ENCODE data around the gene CCL27. TPM values are rescaled to one million over a fixed set of nuclear protein-coding genes. Genes with fewer than 3 reads are reported as not detected.

CCL27 gene
- total and polyA plus RNA-seq, 7 donors: 0.63 TPM; not detected in 6

DNA sequence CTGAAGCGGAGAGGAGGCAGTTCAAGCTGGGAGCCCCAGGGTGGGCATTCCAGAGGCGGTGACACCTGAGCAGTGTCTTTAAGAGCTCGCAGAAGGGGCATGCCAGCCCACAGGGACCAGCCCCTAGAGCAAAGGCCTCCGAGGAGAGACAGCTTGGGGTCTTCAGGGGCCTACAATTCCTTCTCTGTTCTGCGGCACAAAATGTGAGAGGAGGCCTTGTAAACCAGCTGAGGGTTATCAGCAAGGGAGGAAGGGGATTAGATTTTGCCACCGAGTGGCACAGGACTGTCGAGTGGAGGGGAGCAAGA lies 24.4 kb downstream of the CCL27 start:
- H3K9me3 ChIP-seq: no peaks in the 10 kb centered on the region
- 7 to 20% methylated on average over 7 of the region's 7 CpGs for WGBS, 2 donors
- H3K27ac ChIP-seq: peak overlapping the region; percentile 85 to 91 (median 87)
- peaks cover 0 to 33% (median 30%) of the 10 kb centered on the region in 4 donors for H3K4me1 ChIP-seq
- peaks cover 0 to 12% (median 3%) of the 10 kb centered on the region in 4 donors for H3K36me3 ChIP-seq
- intact Hi-C loops (cut with DNase I): no loop called here
- no peak for DNase-seq
- H3K27me3 ChIP-seq: no peaks in the 10 kb centered on the region
- H3K4me3 ChIP-seq: peak overlapping the region; percentile 58 to 69 (median 65)
- no peak for TF ChIP-seq POLR2AphosphoS5 (IDR thresholded peaks at IDR 0.05)
- TF ChIP-seq EP300 (IDR thresholded peaks at IDR 0.05): no peak
- TF ChIP-seq, protein P1, sequence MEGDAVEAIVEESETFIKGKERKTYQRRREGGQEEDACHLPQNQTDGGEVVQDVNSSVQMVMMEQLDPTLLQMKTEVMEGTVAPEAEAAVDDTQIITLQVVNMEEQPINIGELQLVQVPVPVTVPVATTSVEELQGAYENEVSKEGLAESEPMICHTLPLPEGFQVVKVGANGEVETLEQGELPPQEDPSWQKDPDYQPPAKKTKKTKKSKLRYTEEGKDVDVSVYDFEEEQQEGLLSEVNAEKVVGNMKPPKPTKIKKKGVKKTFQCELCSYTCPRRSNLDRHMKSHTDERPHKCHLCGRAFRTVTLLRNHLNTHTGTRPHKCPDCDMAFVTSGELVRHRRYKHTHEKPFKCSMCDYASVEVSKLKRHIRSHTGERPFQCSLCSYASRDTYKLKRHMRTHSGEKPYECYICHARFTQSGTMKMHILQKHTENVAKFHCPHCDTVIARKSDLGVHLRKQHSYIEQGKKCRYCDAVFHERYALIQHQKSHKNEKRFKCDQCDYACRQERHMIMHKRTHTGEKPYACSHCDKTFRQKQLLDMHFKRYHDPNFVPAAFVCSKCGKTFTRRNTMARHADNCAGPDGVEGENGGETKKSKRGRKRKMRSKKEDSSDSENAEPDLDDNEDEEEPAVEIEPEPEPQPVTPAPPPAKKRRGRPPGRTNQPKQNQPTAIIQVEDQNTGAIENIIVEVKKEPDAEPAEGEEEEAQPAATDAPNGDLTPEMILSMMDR (IDR thresholded peaks at IDR 0.05): no peak
- TF ChIP-seq POLR2A (IDR thresholded peaks at IDR 0.05): no peak

DNA sequence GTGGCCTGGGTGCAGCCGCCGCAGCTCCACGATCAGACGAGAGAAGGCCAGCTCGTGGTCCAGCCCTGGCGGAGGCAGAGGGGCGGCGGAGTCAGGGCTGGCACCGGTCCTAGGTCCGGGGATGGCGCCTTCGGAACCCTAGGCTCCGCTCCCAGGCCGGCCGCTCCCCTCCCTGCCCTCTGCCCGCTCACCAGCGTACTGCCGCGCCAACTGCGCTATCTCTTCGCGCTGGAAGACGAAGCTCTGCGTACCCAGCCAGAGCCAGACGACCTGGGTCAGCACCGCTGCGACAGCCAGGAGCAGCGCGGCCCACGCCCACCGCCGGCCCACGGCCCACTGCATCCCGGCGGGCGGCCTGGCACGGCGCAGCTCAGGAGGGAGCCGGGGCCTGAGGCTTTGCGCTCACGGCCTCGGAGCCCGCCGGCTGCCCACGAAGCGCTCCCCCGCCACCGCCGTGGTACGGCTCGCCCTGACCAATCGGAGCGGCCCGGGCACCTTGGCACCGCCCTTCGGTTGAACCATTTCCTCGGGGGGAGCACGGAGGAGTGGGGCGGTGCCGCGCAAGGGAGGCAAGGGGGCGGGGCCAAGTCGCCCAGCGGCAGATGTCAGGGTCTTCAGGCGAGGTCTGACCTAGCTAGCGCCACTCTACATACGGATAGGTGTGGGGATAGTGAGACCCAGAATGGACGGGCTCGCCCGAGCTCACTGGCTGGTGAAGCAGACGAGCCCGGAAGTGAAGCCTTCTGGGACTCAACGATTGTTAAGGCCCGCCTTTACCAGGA lies 24.9 kb downstream of the CCL27 start, which contains the start of gene SIGMAR1:
Gene SIGMAR1, minus strand, starts transcription at position 432 of the 782 bp plus-strand sequence. Its CDS starts 90 bp downstream, at position 342.
- peak within 1 kb of the TSS; percentile 85 to 91 (median 87) for H3K27ac ChIP-seq
- TF ChIP-seq EP300 (IDR thresholded peaks at IDR 0.05) (no peak), POLR2A (IDR thresholded peaks at IDR 0.05) (peak; percentile 39 to 48), POLR2AphosphoS5 (IDR thresholded peaks at IDR 0.05) (peak; percentile 80 to 92 (median 88))
- TF ChIP-seq, protein P1 (IDR thresholded peaks at IDR 0.05): no peak
- 0 to 1% methylated on average over 74 of the region's 74 CpGs for WGBS, 2 donors
- no peaks in the 10 kb centered on the region for H3K9me3 ChIP-seq
- H3K4me3 ChIP-seq: peak within 1 kb of the TSS; percentile 58 to 69 (median 65)
- peaks cover 0 to 12% (median 3%) of the 10 kb centered on the region in 4 donors for H3K36me3 ChIP-seq
- intact Hi-C loops (cut with DNase I): no loop called here
- no peaks in the 10 kb centered on the region for H3K27me3 ChIP-seq
- DNase-seq: peak; percentile 97
- H3K4me1 ChIP-seq: peaks cover 0 to 33% (median 30%) of the 10 kb centered on the region in 4 donors

DNA sequence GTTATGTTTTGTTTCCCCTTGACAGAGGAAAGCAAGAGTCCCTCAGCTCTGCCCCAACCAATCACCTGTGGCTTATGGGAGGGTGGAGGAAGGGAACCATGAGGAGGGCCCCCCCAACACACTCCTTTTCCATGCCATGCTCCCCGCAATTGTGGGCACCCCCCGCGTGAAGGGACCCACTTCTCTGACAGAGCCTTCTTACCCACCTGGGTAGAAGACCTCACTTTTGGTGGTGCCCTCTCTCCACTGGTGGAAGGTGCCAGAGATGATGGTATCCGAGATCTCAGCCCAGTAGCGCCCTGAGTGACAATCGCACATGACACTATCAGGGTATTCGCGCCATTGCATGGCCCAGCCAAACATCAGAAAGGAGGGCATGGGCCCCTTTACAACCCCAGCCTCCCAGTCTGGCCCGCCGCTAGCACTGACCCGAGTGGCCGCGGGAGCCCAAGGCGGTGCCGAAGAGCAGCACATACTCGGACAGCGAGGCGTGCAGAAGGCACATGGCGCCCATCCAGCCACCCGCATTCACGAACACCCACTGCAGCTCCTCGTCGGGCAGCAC lies 25.6 kb downstream of the CCL27 start:
- Histone ChIP-seq H3K4me1 (peaks cover 0 to 33% (median 30%) of the 10 kb centered on the region in 4 donors), H3K27me3 (no peaks in the 10 kb centered on the region), H3K27ac (peak overlapping the region; percentile 85 to 91 (median 87)), H3K4me3 (peak overlapping the region; percentile 58 to 69 (median 65)), H3K36me3 (peaks cover 0 to 12% (median 3%) of the 10 kb centered on the region in 4 donors), H3K9me3 (no peaks in the 10 kb centered on the region)
- DNase-seq: no peak
- intact Hi-C loops (cut with DNase I): no loop called here
- no peak for TF ChIP-seq EP300 (IDR thresholded peaks at IDR 0.05)
- no peak for TF ChIP-seq POLR2AphosphoS5 (IDR thresholded peaks at IDR 0.05)
- TF ChIP-seq, protein P1 (IDR thresholded peaks at IDR 0.05): no peak
- no peak for TF ChIP-seq POLR2A (IDR thresholded peaks at IDR 0.05)
- 4 to 8% methylated on average over 23 of the region's 23 CpGs for WGBS, 2 donors

DNA sequence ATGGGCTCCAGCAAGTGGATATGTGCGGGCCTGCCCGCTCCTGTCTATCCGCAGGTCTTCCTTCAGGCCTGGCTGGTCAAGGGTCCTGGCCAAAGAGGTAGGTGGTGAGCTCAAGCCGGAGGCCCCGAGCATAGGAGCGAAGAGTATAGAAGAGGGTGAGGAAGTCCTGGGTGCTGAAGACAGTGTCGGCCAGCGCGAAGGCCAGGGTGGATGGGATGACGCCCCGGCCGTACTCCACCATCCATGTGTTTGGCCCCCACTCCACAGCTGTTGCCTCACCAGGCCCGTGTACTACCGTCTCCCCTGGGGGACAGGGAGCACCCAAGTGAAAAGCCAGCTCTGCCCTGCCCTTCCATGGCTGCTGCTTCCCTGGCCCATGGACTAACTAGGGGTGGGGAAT lies 26.9 kb downstream of the CCL27 start:
- no peak for DNase-seq
- peaks cover 0 to 12% (median 3%) of the 10 kb centered on the region in 4 donors for H3K36me3 ChIP-seq
- intact Hi-C loops (cut with DNase I): no loop called here
- TF ChIP-seq EP300 (IDR thresholded peaks at IDR 0.05): no peak
- TF ChIP-seq, protein P1 (IDR thresholded peaks at IDR 0.05): no peak
- TF ChIP-seq POLR2AphosphoS5 (IDR thresholded peaks at IDR 0.05): no peak
- no peak for TF ChIP-seq POLR2A (IDR thresholded peaks at IDR 0.05)
- H3K4me3 ChIP-seq: no peak overlapping the region
- H3K27me3 ChIP-seq: no peaks in the 10 kb centered on the region
- peaks cover 0 to 33% (median 30%) of the 10 kb centered on the region in 4 donors for H3K4me1 ChIP-seq
- no peak overlapping the region for H3K27ac ChIP-seq
- H3K9me3 ChIP-seq: no peaks in the 10 kb centered on the region
- WGBS, 2 donors: 91 to 95% methylated on average over 14 of the region's 14 CpGs
